Measurements from ENCODE around the gene COL5A1.

COL5A1 gene

GRCh38 chr9:134688231-134688630, 46.6 kb downstream of the COL5A1 start:
- Mint-ChIP-seq H3K4me1 (no peaks in the 10 kb centered on the region), H3K27ac (no peak overlapping the region), H3K27me3 (ENCODE audit: low read depth) (no peaks in the 10 kb centered on the region), H3K4me3 (no peak overlapping the region), H3K36me3 (ENCODE audit: low read depth) (peaks cover 4% of the 10 kb centered on the region), H3K9me3 (no peaks in the 10 kb centered on the region)
- no peak for TF ChIP-seq CTCF (IDR thresholded peaks at IDR 0.05; ENCODE audit: unreplicated experiment in 3 of 3)

GRCh38 chr9:134688661-134689320, 47.2 kb downstream of the COL5A1 start:
- H3K4me1 Mint-ChIP-seq = no peaks in the 10 kb centered on the region
- H3K9me3 Mint-ChIP-seq = no peaks in the 10 kb centered on the region
- H3K4me3 Mint-ChIP-seq = no peak overlapping the region
- no peak overlapping the region for H3K27ac Mint-ChIP-seq
- TF ChIP-seq CTCF (IDR thresholded peaks at IDR 0.05; ENCODE audit: unreplicated experiment in 3 of 3) = no peak
- H3K27me3 Mint-ChIP-seq (ENCODE audit: low read depth) = no peaks in the 10 kb centered on the region
- peaks cover 4% of the 10 kb centered on the region for H3K36me3 Mint-ChIP-seq (ENCODE audit: low read depth)

- no peaks in the 10 kb centered on the region for H3K27me3 Mint-ChIP-seq (ENCODE audit: low read depth)
- no peaks in the 10 kb centered on the region for H3K9me3 Mint-ChIP-seq
- H3K4me1 Mint-ChIP-seq = no peaks in the 10 kb centered on the region
- peaks cover 4% of the 10 kb centered on the region for H3K36me3 Mint-ChIP-seq (ENCODE audit: low read depth)
- TF ChIP-seq CTCF (IDR thresholded peaks at IDR 0.05; ENCODE audit: unreplicated experiment in 3 of 3) = peak; percentile 76 to 81 (median 78)
- no peak overlapping the region for H3K4me3 Mint-ChIP-seq
- no peak overlapping the region for H3K27ac Mint-ChIP-seq
These were observed 47.9 kb downstream of the COL5A1 start for GRCh38 chr9:134689321-134690181.

GRCh38 chr9:134690301-134690751, 48.7 kb downstream of the COL5A1 start:
- TF ChIP-seq CTCF (IDR thresholded peaks at IDR 0.05; ENCODE audit: unreplicated experiment in 3 of 3) = no peak
- H3K36me3 Mint-ChIP-seq (ENCODE audit: low read depth) = peaks cover 4% of the 10 kb centered on the region
- no peaks in the 10 kb centered on the region for H3K9me3 Mint-ChIP-seq
- no peaks in the 10 kb centered on the region for H3K4me1 Mint-ChIP-seq
- no peak overlapping the region for H3K27ac Mint-ChIP-seq
- H3K4me3 Mint-ChIP-seq = no peak overlapping the region
- no peaks in the 10 kb centered on the region for H3K27me3 Mint-ChIP-seq (ENCODE audit: low read depth)

- TF ChIP-seq CTCF (IDR thresholded peaks at IDR 0.05; ENCODE audit: unreplicated experiment in 3 of 3) = no peak
- Mint-ChIP-seq H3K36me3 (ENCODE audit: low read depth) (peaks cover 4% of the 10 kb centered on the region), H3K4me1 (no peaks in the 10 kb centered on the region), H3K4me3 (no peak overlapping the region), H3K27me3 (ENCODE audit: low read depth) (no peaks in the 10 kb centered on the region), H3K9me3 (no peaks in the 10 kb centered on the region), H3K27ac (no peak overlapping the region)
These were observed 49.5 kb downstream of the COL5A1 start for GRCh38 chr9:134690946-134691694.

All from nephron (organoid).